Ovary (tissue), 3 donors: ENCODE results near the gene SRD5A1.

ENCODE experiments used
- EP300 ChIP-seq: sonication (generic); formaldehyde crosslinking; IDR thresholded peaks from one replicate; pipeline ENCODE4 v1.6.1; 2017; ENCODE audit warnings: antibody characterized with exemption
- POLR2A ChIP-seq: fragments of 450-650 bp; IDR thresholded peaks from one replicate; pipeline ENCODE4 v1.6.1; 2017; ENCODE audit warnings: antibody characterized with exemption, mild to moderate bottlenecking, moderate library complexity
- TF ChIP-seq, protein P1 (sequence below), 3 donors: fragments of 450-650 bp in 2 of 3; fragments of 200-600 bp in 1 of 3; IDR thresholded peaks; one replicate each; pipeline versions ENCODE4 v1.5.1 to v1.8.0; 2016 to 2022; ENCODE audit warnings: antibody characterized with exemption in 3 of 3, mild to moderate bottlenecking in 1 of 3
- donor health status: DM: no; HTN: no; CAD: no.

DNA sequence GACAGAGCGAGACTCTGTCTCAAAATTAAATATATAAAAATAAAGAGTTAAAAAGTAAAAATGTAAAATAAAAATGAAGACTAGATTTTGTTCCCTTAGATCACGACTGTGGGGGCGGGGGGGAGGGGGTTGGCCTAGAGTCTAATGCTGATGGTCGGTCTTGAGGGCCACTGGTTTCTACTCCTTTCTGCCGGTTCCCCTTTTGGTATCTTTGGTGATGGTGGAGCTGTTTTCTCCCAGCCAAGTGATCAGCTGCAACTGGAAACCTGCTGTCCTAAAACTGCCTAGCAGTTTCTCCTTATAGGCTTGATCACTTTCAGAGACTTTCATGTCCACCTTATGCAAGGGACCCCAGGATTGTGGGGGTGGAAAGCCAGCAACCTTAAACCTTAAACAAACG is 1.1 kb downstream of the SRD5A1 start:
- TF ChIP-seq, protein P1, sequence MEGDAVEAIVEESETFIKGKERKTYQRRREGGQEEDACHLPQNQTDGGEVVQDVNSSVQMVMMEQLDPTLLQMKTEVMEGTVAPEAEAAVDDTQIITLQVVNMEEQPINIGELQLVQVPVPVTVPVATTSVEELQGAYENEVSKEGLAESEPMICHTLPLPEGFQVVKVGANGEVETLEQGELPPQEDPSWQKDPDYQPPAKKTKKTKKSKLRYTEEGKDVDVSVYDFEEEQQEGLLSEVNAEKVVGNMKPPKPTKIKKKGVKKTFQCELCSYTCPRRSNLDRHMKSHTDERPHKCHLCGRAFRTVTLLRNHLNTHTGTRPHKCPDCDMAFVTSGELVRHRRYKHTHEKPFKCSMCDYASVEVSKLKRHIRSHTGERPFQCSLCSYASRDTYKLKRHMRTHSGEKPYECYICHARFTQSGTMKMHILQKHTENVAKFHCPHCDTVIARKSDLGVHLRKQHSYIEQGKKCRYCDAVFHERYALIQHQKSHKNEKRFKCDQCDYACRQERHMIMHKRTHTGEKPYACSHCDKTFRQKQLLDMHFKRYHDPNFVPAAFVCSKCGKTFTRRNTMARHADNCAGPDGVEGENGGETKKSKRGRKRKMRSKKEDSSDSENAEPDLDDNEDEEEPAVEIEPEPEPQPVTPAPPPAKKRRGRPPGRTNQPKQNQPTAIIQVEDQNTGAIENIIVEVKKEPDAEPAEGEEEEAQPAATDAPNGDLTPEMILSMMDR (IDR thresholded peaks at IDR 0.05): no peak
- TF ChIP-seq EP300 (no peak), POLR2A (no peak)
